Suprapubic skin (tissue), 4 donors: ENCODE data around the gene KLHL25. TPM values are rescaled to one million over a fixed set of nuclear protein-coding genes. Genes with fewer than 3 reads are reported as not detected.

ENCODE experiments used
- DNase-seq, 2 donors: peaks; one replicate each; pipeline ENCODE4 v3.0.0-alpha.2; 2019; ENCODE audit warnings: low spot score in 2 of 2
- H3K27ac ChIP-seq: fragments of 200-600 bp; sonication (generic); one replicate; pipeline ENCODE4 v1.5.1; 2019
- H3K27me3 ChIP-seq: fragments of 200-600 bp; sonication (generic); one replicate; pipeline ENCODE4 v1.5.1; 2019
- H3K36me3 ChIP-seq: fragments of 200-600 bp; sonication (generic); one replicate; pipeline ENCODE4 v1.5.1; 2019
- H3K4me1 ChIP-seq: fragments of 200-600 bp; sonication (generic); one replicate; pipeline ENCODE4 v1.5.1; 2019
- H3K4me3 ChIP-seq: fragments of 200-600 bp; sonication (generic); one replicate; pipeline ENCODE4 v1.5.1; 2019; ENCODE audit warnings: mild to moderate bottlenecking
- H3K9me3 ChIP-seq: fragments of 200-600 bp; sonication (generic); one replicate; pipeline ENCODE4 v1.5.1; 2019
- CTCF ChIP-seq, 2 donors: fragments of 200-600 bp in 1 of 2; fragments of 450-650 bp in 1 of 2; sonication (generic) in 1 of 2; IDR thresholded peaks; one replicate each; pipeline ENCODE4 v1.5.1; 2016 to 2019; ENCODE audit warnings: antibody characterized with exemption in 2 of 2, mild to moderate bottlenecking in 1 of 2, moderate library complexity in 1 of 2
- EP300 ChIP-seq: sonication (generic); formaldehyde crosslinking; IDR thresholded peaks from one replicate; pipeline ENCODE4 v1.6.1; 2017; ENCODE audit warnings: antibody characterized with exemption
- POLR2A ChIP-seq, 2 donors: fragments of 450-650 bp; IDR thresholded peaks; one replicate each; pipeline ENCODE4 v1.6.1; 2017; ENCODE audit warnings: antibody characterized with exemption in 2 of 2, mild to moderate bottlenecking in 2 of 2, moderate library complexity in 2 of 2
- POLR2AphosphoS5 ChIP-seq, 3 donors: sonication (generic); formaldehyde crosslinking; IDR thresholded peaks; one replicate each; pipeline ENCODE4 v1.6.1; 2017; ENCODE audit warnings: antibody characterized with exemption in 3 of 3
- WGBS: methylation state at CpG from one replicate; pipeline ENCODE4 v1.1.5; 2018; 5-methylcytosine and 5-hydroxymethylcytosine counted together
- total RNA-seq, 4 donors: library from RNA; depleted of rRNA; stranded (reverse); fragments of >200 nt; gene quantifications; one replicate each; pipeline ENCODE4 v1.1.0, GENCODE V29; 2016

KLHL25 gene
- total RNA-seq, 4 donors from 2014 or later = 14.4 to 24.8 (median 18.5) TPM

DNA sequence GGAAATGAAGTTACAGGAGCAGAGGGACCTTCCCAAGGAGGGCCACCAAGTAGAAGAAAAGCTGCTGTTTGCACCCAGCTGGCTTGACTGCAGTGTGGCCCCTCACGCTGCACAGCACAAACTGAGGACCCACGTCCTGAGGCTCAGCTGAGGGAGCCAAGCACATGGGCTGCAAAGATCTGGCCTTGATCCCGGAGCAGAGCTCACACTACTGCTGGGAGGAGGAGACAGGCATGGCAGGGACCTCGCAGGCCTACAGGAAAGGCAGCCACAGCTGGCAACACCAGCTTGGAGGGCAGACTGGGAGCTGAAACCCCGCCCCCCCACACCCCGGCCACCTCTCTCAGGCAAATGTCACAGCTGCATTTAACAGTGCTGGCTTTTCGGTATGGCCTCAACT, 39.7 kb downstream of the KLHL25 start:
- TF ChIP-seq CTCF (IDR thresholded peaks at IDR 0.05) = no peak
- no peak for TF ChIP-seq POLR2AphosphoS5 (IDR thresholded peaks at IDR 0.05)
- no peak for TF ChIP-seq POLR2A (IDR thresholded peaks at IDR 0.05)
- TF ChIP-seq EP300 = no peak
- Histone ChIP-seq H3K4me1 (peaks cover 51% of the 10 kb centered on the region), H3K27ac (no peak overlapping the region), H3K27me3 (no peaks in the 10 kb centered on the region), H3K9me3 (no peaks in the 10 kb centered on the region), H3K4me3 (no peak overlapping the region), H3K36me3 (peaks cover 6% of the 10 kb centered on the region)
- 47% methylated on average over 7 of the region's 7 CpGs for WGBS
- peak; percentile 52 to 62 for DNase-seq

GRCh38 chr15:85753791-85754452, 40.8 kb downstream of the KLHL25 start:
- no peaks in the 10 kb centered on the region for H3K9me3 ChIP-seq
- no peak overlapping the region for H3K4me3 ChIP-seq
- no peaks in the 10 kb centered on the region for H3K36me3 ChIP-seq
- WGBS = 67% methylated on average over 10 of the region's 10 CpGs
- peak; percentile 45 to 64 for DNase-seq
- H3K27me3 ChIP-seq = no peaks in the 10 kb centered on the region
- H3K27ac ChIP-seq = no peak overlapping the region
- no peak for TF ChIP-seq POLR2A (IDR thresholded peaks at IDR 0.05)
- no peak for TF ChIP-seq EP300
- no peak for TF ChIP-seq POLR2AphosphoS5 (IDR thresholded peaks at IDR 0.05)
- peaks cover 58% of the 10 kb centered on the region for H3K4me1 ChIP-seq

DNA sequence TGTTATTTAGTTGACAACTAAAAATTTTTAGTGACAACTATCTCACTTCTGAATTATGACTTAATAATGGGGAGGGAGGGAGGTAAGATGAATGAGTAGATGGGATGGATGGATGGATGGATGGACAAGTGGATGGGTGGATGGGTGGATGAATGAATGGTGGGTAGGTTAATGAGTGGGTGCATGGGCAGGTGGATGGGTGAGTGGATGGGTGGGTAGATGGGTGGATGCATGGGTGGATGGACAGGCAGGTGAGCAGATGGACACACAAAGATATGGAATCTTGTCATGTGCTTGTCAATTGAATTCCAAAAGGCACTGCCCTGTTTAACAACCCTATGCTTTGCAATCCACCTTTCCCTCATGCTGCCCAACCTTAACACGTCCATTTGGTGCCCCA, 41.5 kb downstream of the KLHL25 start:
- 93% methylated on average over 1 of the region's 1 CpG for WGBS
- TF ChIP-seq POLR2AphosphoS5 (IDR thresholded peaks at IDR 0.05) (no peak), CTCF (IDR thresholded peaks at IDR 0.05) (no peak), EP300 (no peak), POLR2A (IDR thresholded peaks at IDR 0.05) (no peak)
- DNase-seq = no peak
- H3K4me3 ChIP-seq = no peak overlapping the region
- peaks cover 65% of the 10 kb centered on the region for H3K4me1 ChIP-seq
- peaks cover 6% of the 10 kb centered on the region for H3K36me3 ChIP-seq
- H3K9me3 ChIP-seq = no peaks in the 10 kb centered on the region
- H3K27me3 ChIP-seq = no peaks in the 10 kb centered on the region
- no peak overlapping the region for H3K27ac ChIP-seq

DNA sequence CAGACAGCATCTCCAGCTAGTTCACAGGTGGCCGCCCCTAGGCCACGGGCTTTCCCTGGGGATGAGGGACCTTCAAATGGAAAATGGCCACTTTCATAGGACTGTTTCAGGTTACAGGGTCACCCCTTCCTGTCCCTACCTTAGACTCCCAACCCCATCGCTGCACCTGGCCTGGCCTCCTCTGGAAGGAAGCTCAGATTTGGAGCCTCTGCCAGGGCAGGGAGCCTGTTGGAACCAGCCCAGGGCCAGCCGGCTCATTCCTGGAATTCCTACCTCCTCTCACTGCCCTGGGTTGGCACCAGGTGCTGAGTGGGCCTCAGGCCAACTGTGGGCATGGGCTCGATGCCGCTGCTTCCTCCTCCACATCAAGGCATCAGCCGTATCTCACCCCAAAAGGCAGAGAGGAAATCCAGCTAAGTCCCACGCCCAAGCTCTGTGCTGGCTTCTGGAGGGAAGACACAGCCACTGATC, 42.2 kb downstream of the KLHL25 start:
- Histone ChIP-seq H3K9me3 (no peaks in the 10 kb centered on the region), H3K27me3 (no peaks in the 10 kb centered on the region), H3K4me1 (peaks cover 62% of the 10 kb centered on the region), H3K27ac (no peak overlapping the region), H3K4me3 (no peak overlapping the region), H3K36me3 (peaks cover 14% of the 10 kb centered on the region)
- WGBS = 47% methylated on average over 8 of the region's 8 CpGs
- DNase-seq = peak; percentile 71 to 78
- TF ChIP-seq POLR2AphosphoS5 (IDR thresholded peaks at IDR 0.05) (peak in 1 of 3 donors; percentile 10), EP300 (no peak), POLR2A (IDR thresholded peaks at IDR 0.05) (no peak)

DNA sequence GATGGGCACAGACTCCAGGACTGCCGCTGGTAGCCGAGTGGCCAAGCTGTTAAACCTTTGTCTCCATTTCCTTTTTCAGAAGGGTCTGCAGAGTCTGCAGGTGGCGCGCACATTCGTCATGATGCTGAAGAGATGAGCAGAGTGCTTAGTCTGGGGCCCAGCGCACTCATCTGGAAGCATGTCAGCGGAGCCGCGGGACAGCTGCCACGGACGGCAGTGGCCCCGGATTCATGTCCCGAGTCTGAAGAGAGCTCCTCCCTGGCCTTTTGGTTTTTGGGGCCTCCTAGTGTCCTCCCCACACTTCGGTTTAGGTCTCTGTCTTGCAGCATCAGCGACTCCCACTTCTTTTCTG, 42.6 kb downstream of the KLHL25 start:
- DNase-seq = peak; percentile 60 to 74
- peaks cover 62% of the 10 kb centered on the region for H3K4me1 ChIP-seq
- no peak for TF ChIP-seq EP300
- no peak for TF ChIP-seq POLR2AphosphoS5 (IDR thresholded peaks at IDR 0.05)
- no peak for TF ChIP-seq POLR2A (IDR thresholded peaks at IDR 0.05)
- TF ChIP-seq CTCF (IDR thresholded peaks at IDR 0.05) = no peak
- 57% methylated on average over 15 of the region's 15 CpGs for WGBS
- no peak overlapping the region for H3K4me3 ChIP-seq
- H3K9me3 ChIP-seq = no peaks in the 10 kb centered on the region
- H3K27me3 ChIP-seq = no peaks in the 10 kb centered on the region
- peaks cover 18% of the 10 kb centered on the region for H3K36me3 ChIP-seq
- no peak overlapping the region for H3K27ac ChIP-seq

- DNase-seq = peak; percentile 70 to 77
- Histone ChIP-seq H3K27ac (no peak overlapping the region), H3K4me3 (no peak overlapping the region), H3K27me3 (no peaks in the 10 kb centered on the region), H3K36me3 (peaks cover 24% of the 10 kb centered on the region), H3K4me1 (peaks cover 62% of the 10 kb centered on the region), H3K9me3 (no peaks in the 10 kb centered on the region)
- no peak for TF ChIP-seq POLR2A (IDR thresholded peaks at IDR 0.05)
- no peak for TF ChIP-seq EP300
- TF ChIP-seq POLR2AphosphoS5 (IDR thresholded peaks at IDR 0.05) = no peak
- TF ChIP-seq CTCF (IDR thresholded peaks at IDR 0.05) = no peak
- 57% methylated on average over 15 of the region's 15 CpGs for WGBS
Measured at GRCh38 chr15:85751291-85752123, 43.2 kb downstream of the KLHL25 start.
